Measurements from ENCODE around the gene MYMK.
"Not testable (repeated sequence)": the region's sequence is repeated elsewhere in the genome, so short reads cannot be mapped to it uniquely, and the experiment has no call there.

The MYMK gene, protein sequence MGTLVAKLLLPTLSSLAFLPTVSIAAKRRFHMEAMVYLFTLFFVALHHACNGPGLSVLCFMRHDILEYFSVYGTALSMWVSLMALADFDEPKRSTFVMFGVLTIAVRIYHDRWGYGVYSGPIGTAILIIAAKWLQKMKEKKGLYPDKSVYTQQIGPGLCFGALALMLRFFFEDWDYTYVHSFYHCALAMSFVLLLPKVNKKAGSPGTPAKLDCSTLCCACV

DNA sequence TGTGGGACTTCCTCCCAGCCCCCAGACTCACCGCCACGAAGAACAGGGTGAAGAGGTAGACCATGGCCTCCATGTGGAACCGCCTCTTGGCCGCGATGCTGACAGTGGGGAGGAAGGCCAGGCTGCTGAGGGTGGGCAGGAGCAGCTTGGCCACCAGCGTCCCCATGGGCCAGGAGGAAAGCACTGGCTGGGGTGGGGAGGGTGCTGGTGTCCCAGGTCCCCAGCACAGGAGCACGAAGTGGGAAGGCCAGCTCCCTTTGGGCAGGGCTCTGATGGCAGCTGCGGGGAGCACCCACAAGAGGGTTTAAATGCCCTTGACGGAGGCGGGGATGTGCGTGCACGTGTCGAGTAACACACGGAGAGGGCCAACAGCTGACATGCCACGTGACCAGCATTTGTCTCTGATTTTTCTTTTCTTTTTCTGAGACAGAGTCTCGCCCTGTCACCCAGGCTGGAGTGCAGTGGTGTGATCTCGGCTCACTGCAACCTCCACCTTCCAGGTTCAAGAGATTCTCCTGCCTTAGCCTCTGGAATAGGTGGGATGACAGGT, at the start of gene MYMK:
Gene MYMK, minus strand, starts transcription at position 281 of the 550 bp plus-strand sequence. Its CDS starts 115 bp downstream, at position 166.
- DNase-seq (ENCODE audit: low read depth), result no peak

DNA sequence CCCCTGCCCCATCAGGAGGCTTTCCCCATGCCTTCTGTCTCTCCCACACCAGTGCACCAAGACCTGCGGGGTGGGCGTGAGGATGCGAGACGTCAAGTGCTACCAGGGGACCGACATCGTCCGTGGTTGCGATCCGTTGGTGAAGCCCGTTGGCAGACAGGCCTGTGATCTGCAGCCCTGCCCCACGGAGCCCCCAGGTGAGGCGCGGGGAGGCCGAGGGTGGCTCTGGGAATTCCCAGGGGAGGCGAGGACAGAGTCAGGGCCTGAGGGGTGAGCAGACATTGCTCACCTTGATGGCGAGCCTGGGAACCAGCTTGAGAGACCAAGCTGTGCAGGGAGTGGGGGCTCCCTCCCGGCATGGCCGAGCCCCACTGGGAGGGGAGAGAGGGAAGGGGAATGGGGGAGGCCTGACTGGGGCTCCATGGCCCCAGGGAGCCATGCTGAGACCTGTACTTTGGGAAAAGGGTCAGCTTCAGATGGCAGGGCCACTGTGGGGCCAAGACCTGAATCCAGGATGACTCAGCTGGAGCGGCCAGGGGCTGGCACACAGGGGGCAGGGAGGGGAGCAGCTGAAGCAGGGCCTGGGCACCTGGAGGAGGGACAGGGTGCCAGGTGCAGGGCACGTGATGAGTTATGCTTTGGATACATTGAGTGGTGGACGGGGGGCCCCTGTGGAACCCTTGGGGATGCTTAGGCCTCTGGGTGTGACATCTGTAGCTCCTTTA, 49.2 kb upstream of the MYMK start:
- no peak for DNase-seq (ENCODE audit: low read depth)

DNA sequence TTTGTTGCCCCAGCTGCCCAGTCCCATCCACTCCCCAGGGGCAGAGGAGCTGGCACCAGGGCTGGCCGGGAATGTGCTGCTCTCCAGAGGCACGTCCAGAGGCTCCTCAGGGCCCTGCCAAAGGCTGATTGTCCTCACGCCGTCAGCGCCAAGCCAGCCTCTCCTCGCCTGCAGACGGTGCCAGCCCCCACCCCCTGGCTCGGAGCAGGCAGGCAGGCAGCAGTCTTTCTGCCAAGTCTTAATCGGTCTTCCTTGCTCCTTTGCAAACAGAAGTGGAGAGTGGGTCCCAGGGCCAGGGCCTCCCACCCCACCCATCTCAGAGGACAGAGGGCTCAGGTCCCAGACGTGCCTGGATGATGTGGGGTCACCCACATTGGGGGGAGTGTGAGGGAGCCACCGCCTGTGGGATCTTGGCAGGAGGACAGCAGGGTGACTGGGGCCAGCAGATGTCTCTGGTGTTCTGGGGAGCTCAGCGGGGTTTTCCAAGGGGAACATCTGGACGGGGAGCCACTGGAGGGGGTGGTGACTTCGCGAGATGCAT, 48.1 kb upstream of the MYMK start:
- no peak for DNase-seq (ENCODE audit: low read depth)

- no peak for DNase-seq (ENCODE audit: low read depth)
Measured at GRCh38 chr9:133571896-133572595, 47.3 kb upstream of the MYMK start.

DNA sequence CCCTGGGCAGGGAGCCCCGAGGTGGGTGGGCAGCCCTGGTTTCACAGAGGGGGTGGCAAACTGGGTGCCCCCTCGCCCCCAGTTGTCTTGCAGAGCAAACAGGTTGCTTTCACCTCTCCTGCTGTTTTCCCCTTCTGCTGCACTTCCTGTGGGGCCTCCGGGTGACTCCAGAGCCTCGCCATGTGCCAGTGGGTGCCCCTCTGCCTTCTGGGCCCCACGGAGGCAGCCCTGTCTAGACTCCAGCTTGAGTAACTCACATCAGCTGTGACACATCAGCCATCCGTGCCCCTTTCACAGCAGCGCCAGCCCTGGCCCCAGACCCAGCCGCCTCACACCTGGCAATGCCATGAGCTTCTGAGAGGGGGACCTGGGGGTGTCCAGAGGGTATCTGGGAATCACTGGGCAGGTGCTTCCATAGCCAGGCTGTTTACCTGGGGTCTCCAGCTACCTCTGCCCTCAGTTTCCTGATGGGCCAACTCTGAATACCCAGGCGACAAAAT, 46.7 kb upstream of the MYMK start:
- DNase-seq (ENCODE audit: low read depth), result no peak

GRCh38 chr9:133570691-133571080, 45.9 kb upstream of the MYMK start:
- DNase-seq (ENCODE audit: low read depth), result no peak

GRCh38 chr9:133569891-133570690, 45.3 kb upstream of the MYMK start:
- DNase-seq (ENCODE audit: low read depth), result no peak

DNA sequence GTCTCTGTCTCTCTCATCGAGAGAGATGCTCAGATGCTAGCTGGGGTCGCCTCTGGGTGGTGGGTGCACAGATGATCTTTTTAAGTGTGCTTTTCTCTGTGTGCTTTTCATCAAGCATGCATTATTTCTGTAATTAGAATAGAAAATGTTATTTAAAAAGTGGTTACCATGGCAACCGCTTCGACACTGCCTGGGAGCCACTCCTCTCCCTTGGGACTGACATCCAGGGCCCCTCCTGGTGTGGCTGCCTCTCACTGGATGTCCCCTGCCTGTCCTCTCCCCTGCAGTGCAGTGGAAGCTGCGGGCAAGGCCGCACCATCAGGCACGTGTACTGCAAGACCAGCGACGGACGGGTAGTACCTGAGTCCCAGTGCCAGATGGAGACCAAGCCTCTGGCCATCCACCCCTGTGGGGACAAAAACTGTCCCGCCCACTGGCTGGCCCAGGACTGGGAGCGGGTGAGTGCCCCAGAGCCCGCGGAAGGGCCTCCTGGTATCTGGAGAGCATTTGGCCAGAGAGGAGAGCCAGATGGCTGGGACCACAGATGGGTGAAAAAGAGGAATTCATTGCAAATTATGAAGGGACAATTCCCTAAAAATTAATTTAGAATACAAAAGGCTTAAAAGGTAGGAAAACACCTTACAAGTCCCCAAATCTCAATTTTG, 44.5 kb upstream of the MYMK start:
- no peak for DNase-seq (ENCODE audit: low read depth)

- no peak for DNase-seq (ENCODE audit: low read depth)
Measured at GRCh38 chr9:133568186-133568585, 43.4 kb upstream of the MYMK start.

DNA sequence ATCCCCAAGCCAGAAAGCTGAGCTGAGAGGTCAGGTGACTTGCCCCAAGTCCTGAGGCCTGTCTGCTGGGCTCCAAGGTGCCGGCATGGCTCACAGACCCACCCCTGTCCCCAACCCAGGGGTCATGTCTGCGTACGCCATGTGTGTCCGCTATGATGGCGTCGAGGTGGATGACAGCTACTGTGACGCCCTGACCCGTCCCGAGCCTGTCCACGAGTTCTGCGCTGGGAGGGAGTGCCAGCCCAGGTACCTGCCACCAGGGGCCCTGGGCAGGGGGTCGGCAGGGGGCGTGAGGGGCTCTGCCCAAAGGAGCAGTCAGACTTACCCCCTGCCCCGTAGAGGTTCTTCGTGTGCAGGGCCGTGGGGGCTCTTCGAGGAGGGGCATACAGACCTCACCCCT, 42.1 kb upstream of the MYMK start:
- DNase-seq (ENCODE audit: low read depth), result no peak

GRCh38 chr9:133566382-133566781, 41.6 kb upstream of the MYMK start:
- no peak for DNase-seq (ENCODE audit: low read depth)

GRCh38 chr9:133564451-133565116, 39.8 kb upstream of the MYMK start:
- no peak for DNase-seq (ENCODE audit: low read depth)

GRCh38 chr9:133563814-133564213, 39.1 kb upstream of the MYMK start:
- not testable (repeated sequence) for DNase-seq (ENCODE audit: low read depth)

DNA sequence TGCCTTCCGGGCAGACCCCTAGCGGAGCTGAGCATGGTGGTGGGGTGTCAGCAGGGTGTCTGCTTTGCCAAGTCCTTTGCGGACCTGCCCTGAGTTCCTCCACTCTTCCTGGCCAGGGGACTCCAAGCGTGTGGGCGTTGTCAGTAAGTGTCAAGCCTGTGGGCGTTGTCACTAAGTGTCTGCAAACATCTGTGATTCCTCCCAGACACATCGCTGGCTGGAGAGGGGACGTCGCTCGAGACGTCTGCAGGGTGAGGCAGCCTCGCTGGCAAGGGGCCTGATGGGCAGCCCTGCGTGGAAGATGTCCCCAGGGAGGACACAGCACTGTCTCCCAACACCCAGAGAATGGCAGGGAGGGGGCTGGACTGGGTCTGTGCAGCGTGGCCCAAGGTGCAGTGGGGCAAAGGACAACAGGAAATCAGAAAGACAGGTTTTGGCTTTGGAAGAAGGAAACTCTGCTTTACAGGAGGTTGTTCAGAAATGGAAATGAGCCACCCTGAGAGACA, 38.6 kb upstream of the MYMK start:
- no peak for DNase-seq (ENCODE audit: low read depth)

- no peak for DNase-seq (ENCODE audit: low read depth)
Measured at GRCh38 chr9:133562611-133563290, 38.0 kb upstream of the MYMK start.

DNA sequence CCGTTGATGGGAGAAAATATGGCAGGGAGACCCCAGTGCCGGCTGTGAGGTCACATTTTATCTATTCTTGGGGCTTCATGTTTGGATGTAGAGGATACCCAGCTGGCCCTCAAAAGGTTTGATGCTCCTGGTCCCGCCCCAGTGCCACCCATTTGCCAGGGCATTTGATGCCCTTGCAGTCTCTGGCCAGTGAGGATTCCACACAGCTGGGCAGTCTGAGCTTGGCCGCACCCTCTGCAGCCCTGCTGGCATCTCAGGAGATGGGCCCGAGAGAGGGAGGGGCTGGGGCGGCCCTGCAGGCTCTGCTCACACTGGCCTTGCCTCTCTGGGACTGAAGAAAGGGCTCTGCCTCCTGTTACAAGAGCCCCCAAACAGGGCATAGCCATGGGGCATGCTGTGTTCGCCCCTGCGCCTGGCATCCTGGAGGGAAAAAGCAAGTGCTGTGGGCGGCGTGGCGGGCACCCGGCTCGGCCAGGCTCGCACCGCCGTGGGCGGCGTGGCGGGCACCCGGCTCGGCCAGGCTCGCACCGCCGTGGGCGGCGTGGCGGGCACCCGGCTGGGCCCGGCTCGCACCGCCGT, 37.3 kb upstream of the MYMK start:
- no peak for DNase-seq (ENCODE audit: low read depth)

DNA sequence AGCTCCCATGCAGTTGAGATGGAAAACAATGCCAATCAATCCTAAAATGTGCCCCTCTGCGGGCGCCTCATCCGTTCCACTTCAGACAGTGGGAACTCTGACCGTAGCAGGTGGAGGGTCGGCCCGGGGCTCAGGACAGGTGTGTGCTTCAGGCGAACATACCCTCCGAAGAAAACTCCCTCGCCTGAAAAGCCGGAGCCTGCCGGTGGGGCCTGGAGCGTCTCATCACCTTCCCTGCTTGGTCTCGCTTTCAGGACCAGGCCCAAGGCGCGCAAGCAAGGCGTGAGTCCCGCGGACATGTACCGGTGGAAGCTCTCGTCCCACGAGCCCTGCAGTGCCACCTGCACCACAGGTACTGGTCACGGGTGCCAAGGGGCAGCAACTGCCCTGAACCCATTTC, 36.2 kb upstream of the MYMK start:
- DNase-seq (ENCODE audit: low read depth), result no peak

- DNase-seq (ENCODE audit: low read depth), result no peak
Measured at GRCh38 chr9:133560311-133560710, 35.6 kb upstream of the MYMK start.
